ENCODE data around the gene TSPYL4.

DNA sequence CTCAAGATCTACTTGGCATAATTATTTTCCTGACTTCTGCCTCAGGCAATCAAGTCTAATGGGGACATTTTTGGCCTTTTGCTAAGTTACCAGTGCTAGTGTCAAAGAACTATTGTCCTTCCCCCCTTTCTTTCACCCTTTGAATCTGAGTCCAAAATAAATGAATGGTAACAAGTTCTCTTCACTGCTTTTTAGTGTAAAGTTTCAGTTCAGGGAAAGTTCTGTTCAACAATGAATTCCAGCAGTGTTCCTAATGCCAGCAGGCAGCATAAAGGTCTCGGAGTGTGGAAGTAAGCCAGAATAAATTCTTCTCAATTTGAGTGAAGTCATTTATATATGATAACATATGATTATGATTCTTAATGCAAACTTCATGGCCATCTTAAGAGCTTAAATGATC is 46.7 kb upstream of the TSPYL4 start:
- TF ChIP-seq CTCF (IDR thresholded peaks at IDR 0.05), result no peak
- no peak for TF ChIP-seq EZH2 (IDR thresholded peaks at IDR 0.05; ENCODE audit: borderline replicate concordance, insufficient read depth, low read depth, low read length, poor library complexity, severe bottlenecking)
